ENCODE measurements around the gene LAMC1.
"Not testable (repeated sequence)": the region's sequence is repeated elsewhere in the genome, so short reads cannot be mapped to it uniquely, and the experiment has no call there.

Gene LAMC1

DNA sequence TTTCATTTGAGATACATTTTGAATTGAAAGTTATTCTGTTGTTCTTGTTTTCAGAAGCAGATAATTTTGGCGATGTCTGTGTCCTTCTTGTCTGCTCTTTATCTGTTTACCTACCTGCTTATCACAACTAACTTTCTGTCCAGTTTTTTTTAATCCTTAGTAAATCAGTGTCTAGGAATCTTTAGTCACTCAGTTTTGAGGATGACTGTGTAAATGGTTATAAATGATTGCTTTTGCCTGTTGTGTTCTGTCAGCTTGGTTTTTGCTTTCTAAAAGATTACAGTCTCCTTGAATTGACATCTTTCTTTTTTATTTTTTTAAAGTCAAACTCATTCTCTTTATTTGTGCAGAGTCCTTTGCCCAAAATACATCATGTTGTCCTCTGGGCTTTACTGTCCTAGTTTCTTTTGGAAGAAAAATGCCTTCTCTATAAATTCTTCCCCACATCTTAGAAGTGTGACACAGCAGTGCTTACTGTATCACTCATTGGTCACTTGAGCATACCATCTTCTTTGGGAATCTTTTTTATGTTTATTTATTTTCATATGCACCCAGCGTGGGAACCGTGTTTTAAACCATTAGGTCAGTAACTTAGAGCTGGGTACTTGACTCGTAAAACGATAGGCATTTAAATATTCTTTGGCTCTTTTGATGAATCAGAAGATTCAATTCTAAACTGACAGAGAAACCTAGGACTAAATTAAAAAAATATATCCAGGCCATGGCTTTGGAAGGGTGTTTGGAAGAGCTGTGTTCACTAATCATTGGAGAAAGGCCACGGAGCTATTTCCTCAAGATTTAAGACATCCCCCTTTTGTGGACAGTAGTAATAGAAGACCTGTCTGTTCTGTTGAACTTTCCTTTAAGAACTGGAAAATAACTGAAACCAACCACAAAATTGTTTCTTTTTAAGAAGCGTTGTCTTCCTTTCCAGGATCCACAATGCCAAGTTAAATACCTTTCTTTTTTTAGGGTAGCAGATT lies 20.9 kb downstream of the LAMC1 start:
- DNase-seq: no peak

DNA sequence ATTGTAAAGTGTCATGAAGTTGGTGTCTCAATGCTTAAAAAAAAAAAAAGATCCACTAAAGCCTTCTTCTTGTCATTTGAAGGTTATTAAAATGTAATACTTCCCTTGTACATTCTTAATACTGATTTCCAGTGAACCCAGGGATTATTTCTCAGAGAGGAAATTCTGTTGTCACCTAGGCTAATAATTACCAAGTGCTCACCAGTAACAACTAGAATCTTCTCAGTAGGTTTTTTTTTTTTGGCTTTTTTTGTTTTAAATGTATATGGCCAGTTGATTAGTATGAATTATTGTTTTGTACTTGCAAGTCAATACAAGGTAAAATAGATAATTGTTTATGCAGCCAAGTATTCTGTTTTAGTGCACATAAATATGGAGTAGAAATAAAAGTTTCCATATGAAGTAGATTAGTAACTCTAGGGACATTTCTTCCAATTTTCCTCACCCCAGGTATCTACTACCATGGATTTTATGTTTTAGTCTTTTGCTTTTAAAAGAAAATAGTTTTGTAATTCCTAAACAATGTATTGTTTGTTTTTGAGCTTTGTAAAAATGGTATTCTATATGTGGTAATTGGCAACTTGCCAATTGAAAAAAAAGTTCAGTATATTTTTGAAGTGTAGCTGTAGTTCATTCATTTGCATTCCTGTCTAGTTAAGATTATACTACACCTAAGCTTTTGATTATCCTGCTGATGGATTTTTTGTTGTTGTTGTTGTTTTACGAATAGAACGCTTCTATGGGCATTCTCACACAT lies 21.9 kb downstream of the LAMC1 start:
- no peak for DNase-seq

DNA sequence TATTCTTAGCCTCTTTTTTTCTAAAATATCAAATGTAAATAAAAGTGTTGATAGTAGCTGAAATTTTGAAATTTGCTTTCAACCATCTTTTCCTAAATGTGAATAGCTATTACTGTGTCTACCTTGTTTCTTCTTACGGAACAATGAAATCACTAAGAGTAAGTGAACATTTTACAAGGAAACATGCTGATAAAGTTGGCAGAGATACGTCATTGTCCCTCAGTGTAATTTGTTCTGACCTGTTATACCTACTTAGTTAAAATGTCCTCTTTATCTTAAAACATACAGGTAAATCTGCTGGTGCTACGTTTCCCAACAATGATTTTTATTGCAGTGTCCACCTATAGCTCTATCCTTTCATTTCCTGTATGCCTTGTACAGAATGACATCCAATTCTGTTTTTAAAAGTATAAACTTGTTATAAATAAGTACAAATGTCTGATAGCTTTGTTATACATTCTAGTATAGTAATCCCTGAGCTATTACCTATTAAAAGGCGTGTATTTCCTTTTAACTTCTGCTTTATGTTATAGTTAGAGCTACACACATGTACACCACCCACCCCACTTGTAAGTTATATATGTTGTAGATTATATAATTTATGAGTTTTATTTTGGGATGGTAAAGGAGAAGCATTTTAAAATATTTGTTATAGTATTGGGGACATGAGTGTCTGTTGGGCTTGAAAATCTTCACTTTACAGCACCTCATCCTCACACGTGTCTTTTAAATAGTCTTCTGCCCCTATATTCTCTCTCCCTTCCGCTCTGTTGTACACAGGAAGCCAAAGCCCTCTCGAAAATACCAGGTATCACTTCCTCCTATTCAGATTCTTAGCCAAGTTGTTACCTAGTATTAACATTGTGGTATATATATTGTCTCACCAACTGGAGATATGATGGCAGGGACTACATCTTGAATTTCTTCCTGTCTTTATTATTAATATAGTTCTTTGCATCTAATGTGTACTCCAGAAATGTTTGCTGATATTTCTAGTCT lies 25.2 kb downstream of the LAMC1 start:
- no peak for DNase-seq

DNA sequence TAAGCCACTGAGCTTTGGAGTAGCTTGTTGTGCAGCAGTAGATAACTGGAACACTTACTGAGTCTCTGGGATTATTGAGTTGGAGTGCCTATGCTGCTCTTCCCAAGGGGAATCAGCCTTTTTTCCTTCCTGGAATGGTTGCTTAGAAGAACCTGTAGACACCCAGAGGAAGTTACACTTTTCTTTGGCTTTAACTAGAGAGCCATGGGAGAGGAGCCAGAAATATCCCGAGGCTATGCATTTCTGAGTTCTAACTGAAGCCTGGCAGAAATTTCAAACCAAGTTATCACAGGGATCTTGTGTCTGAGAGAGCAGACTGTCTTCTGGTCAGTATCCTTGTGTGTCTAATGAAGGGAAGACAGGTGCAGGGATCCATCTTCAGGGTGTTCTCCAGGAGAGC lies 28.3 kb downstream of the LAMC1 start:
- no peak for DNase-seq

DNA sequence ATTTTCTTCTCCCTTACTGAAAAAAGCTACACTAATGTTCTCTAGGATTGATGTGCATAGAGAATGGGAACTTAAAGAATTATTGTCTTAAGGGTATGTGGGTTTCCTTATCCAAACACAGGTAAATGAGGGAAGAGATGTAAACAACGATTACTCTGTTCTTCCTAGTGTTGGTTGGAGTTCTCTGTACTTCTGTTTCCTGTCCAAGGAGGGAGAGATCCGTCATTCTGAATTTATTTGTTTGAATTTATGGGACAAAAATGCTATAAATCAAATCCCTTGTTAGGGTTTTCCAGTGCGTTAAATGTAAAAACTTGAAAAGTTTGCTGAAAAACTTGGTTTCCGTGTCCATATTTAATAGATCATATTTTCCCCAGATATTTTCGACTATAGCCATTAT lies 29.6 kb downstream of the LAMC1 start:
- DNase-seq: no peak

DNA sequence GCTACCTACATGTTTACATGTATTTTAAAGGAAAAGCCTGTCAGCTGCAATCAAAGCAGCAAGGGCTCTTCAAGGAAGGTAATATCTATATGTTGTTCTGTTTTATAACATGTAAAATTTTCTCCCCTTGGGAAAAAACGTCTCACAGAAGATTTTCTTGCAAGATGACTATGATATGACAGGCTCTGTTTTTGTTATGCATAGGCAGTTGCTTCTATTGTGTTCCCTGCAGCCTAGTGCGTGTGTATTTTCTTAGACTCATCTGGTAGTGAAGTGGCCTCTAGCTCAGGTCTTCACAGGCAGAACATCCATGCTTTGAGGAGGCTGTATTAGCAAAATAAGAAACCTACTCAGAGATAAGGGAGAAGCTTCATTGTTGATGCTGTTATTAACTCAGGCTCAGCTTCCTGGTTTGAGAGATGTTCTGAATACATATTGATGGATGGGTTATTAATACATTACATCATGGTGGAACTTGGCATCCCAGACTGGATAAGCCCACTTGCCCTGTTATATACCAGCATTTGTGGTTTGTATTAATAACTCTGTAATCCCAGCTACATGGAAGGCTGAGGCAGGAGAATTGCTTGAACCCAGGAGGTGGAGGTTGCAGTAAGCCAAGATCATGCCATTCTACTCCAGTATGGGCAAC lies 35.8 kb downstream of the LAMC1 start:
- no peak for DNase-seq

DNA sequence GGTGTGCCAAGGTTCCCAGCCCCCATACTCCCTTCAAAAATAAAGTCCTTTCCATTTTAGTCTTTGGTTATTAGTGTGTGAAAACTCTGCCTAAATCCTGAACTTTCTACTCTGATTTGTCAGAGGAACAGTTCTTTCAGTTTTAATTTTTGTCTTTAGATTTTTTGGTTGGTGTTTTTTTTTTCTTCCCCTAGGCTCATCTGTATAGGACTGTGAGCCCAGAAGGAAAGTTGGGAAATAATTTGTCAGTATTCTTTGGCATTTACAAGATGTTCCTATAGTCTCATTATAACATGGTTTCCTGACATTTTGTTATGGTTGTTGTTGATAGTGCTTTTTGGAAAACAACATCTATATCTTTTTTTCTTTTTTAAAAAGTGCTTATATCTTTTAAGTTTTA lies 38.0 kb downstream of the LAMC1 start:
- no peak for DNase-seq

DNA sequence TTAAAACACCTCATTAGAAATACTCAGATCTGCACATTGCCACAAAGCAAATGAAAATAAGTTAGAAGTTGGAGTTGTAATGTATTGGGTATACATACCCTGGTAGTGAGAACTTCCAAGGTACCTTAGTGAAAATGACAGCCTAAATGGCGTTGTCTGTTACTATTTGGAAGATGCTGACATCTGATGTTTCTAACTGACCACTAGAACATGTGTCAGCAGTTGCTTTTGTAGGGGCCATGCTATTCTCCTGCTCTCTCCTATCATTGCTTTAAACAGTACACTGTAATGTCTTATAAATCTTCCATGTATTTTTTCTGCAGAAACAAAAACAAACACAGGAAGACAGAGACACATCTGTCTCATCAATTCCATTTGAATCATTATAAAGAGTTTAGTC lies 40.1 kb downstream of the LAMC1 start:
- no peak for DNase-seq

DNA sequence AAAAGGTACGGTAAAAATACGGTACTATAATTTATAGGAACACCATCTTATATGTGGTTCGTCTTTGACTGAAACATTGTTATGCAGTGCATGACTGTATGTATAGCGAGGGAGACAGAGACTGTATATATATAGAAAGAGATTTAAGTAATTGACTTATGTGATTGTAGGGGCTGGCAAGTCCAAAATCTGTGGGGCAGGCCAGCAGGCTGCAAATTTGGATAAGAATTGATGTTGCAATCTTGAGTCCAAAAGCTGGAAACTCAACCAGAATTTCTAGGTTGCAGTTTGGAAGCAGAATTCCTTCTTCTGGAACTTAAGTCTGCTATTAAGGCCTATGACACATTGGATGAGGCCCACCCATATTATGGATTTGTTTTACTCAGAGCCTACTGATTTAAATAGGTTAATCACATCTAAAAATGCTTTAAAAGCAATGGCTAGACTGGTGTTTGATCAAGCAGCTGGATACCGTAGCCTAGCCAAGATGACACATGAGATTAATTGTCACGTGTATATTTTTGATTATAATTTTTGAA lies 42.0 kb downstream of the LAMC1 start:
- no peak for DNase-seq

DNA sequence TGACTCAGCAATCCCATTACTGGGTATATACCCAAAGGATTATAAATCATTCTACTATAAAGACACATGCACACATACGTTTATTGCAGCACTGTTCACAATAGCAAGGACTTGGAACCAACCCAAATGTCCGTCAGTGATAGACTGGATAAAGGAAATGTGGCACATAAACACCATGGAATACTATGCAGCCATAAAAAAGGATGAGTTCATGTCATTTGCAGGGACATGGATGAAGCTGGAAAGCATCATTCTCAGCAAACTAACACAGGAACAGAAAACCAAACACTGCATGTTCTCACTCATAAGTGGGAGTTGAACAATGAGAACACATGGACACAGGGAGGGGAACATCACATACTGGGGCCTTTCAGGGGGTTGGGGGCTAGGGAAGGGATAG lies 43.2 kb downstream of the LAMC1 start:
- DNase-seq: not testable (repeated sequence)

DNA sequence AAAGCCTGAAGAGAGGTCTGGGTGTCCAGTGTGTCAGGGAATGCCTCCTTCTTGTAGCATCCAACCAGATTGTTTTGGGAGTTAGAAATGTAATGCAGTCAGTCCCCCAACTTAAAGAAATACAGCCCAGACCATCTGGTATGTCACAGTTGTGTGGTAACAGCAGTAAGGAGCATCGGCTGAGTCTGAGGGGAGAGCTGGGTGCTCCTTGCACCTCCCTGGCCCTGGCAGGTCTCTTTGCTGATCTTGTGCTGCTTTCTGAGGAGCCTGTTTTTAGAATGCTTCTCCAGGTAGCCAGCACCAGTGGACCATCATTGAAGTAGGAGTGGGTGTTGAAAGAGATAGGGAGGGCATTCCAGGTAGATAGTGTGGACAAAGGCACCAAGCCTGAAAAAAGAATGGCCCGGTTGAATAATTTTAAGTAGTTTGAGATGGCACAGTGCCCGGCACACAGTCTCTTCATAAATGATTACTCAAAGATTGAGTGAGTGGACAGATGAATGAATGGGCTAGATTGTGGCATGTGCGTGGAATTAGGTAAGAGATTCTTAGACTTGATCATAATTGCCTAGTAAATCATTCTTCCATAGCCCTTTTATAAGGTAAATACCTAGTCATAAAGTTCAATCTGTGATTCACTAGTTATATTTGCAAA lies 46.5 kb downstream of the LAMC1 start:
- peak in 1 of 2 experiments; percentile 54 for DNase-seq

DNA sequence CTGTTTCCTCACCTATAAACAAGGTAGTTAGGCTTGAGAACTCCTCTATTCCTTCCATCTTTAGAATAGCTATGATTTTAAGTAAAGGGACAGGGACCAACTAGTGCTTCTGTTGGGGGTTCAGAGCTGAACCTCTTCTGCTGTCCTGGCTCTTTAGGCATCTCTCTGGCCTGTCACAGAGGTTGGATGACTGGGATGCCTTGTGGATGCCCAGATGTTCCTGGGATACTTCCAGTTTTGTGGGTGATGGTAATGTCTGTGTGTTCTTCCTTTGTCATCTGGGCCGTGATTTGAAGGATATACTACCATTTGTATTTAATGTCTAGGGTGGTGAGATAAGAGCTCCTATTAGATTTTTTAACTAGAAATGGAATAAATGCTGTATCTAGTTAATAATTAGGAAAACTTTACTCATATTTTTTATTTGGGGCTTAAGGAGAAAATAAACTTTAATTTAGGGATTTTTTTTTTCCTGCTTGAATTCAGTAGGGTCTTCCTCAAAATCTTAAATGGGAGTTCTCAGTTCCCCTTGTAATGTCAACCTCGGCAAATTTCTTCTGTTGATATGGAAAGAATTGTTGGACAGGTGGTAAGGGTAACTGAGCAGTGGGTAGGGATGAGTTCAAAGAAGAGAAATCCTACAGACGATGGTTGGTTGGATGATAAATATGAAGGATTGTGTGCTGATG lies 47.2 kb downstream of the LAMC1 start:
- DNase-seq: no peak

DNA sequence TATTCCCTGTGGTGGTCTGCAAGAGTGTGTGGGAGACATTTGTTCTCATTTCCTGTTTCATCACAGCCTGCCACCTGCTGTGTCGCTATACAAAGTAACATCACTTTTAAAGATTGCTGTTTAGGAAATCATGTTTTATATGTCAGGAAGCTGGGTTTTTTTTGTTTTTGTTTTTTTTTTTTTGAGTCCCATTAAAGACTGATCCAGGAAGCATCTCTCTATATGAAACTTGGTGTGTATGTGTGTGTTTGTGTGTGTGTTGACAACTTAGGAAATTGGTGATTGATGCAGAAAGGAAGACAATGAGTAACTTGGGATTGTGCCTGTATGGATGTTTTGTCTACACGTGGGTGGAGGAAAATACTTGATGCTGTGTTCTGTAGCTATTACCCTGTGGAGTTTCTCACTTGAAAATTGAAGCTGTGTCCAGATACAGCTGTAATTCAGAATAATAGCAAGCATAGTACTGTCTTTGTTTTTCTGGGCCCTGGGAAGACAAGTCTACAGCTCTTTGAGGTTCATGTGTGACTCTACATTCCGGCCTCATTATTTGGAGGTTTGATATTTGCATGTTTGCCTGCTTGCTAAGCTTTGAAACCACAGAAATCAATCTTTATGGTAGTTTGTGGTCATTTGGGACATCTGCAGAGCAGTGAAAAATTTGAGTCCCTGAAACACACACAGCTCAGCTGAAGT lies 47.9 kb downstream of the LAMC1 start:
- DNase-seq: no peak

DNA sequence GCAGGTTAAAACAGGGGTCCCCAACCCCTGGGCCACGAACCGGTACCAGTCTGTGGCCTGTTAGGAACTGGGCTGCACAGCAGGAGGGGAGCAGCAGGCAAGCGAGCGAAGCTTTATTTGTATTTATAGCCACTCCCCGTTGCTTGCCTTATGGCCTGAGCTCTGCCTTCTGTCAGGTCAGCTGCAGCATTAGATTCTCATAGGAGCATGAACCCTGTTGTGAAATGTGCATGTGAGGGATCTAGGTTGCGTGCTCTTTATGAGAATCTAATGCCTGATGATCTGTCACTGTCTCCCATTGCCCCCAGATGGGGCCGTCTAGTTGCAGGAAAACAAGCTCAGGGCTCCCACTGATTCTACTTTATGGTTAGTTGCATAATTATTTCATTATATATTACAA lies 49.4 kb downstream of the LAMC1 start:
- DNase-seq: peak in 1 of 2 experiments; percentile 29

DNA sequence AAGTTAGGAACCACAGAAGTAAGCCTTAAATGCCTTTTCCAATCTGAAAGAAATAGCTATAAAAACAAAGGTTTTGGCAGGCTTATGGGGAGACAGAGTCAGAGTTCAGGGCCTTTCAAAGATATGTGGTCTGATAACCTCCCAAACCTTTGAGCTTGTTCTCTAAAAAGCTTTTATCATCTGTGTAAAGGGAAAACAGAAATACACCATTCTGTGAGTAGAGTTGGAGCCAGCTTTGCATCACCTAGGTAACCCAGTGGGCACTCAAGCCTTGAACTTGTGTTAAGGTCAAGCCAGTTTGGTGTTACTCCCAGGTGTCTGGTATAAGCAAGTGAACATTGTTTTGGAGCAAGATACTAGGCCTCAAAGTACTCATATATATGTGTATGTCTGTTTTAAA lies 50.1 kb downstream of the LAMC1 start:
- DNase-seq: no peak

DNA sequence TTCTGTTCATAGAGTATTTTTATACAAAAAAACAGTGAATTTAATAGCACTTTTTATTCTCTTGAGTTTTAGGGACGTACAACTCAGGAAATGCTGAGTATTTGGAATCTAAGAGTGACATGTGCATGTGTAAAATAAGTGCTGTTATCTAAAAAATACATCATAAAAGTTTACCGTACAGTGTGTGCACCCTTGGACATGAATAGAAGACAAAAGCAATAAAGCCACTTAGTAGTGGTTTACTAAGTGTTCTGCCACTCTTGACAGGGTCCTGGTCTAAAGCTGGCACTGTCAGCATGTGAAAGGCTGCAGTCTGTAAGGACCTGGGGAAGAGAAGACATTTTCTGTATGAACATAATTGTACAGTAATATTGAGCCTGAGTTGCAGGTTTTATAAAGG lies 51.0 kb downstream of the LAMC1 start:
- DNase-seq: no peak

DNA sequence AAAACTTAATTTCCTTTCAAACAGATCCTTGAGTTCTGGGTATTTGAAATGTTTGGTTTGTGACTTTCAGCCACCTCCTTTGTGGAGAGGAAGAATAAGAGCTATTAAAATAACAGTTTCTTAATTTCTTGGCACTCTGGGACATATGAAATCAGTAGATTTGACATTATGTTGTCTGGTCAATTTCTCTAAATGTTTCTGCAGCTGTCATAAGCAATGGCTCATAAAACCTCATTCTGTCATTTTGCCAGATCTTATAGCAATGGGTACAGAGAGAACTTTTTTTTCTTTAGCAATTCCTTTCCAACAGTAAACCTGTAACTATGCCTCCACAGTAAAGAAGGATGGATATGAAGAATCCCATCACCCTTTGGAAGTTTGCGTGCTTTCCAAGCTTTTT lies 52.6 kb downstream of the LAMC1 start:
- no peak for DNase-seq

DNA sequence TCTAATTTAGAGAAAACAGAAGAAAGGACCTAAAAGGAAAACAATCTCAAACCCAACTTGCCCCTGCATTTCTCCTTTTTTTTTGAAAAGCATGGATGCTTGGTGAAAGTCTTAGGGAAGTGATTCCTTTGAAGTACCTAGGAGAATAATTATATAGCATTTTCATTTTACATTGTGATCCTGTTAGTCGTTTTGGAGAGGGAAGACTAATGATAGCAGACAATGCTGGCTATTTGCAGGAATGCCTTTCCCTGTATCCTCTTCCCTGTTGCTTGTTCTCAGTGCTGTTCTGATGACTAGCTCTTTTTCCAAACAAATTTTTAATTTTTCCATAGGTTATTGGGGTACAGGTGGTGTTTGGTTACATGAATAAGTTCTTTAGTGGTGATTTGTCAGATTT lies 53.9 kb downstream of the LAMC1 start:
- no peak for DNase-seq

DNA sequence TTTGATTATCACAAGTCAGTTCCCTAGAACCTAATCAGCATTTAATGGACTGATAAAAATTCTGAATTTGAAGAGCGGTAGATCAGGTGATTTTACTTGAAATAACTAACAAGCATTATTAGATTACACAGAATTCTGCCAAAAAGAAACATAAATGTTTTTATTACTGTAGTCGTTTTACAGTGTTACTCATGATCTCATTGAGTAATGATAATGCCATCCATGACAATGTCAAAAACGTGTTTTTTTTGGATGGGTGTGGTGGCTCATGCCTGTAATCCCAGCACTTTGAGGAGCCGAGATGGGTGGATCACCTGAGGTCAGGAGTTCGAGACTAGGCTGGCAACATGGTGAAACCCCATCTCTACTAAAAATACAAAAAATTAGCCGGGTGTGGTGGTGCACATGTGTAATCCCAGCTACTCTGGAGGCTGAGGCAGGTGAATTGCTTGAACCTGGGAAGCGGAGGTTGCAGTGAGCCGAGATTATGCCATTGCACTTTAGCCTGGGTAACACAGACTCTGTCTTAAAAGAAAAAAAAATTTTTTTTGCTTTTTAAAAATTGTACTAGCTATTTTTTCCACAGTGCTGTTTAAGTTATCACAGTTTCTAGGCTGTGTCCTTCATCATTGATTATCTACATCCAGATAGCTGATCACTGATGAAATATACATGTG lies 56.6 kb downstream of the LAMC1 start:
- DNase-seq: no peak

DNA sequence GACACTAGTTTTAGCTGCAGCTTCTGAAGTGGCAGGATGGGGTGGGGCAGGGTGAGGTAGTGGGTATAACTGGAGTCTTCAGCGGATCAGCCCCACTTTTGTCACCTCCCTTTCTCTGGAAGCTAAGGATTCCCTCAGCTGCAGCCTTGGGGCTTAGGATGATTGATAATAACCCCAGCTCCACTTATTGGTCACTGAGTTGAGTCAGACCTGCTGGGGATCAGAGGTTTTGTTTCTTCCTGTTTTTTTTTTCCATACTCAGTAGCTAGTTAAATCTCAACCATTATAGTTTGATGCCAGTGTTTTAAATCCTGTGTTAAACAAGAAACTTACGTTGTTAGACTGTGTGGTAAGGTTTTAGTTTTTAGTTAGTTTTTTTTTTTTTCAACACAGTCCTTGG lies 57.2 kb downstream of the LAMC1 start:
- no peak for DNase-seq

Measured in NCI-H524 (cell line).